Endothelial cell of umbilical vein (primary cell): ENCODE results near the gene SUPV3L1.

Source experiments
- EZH2 ChIP-seq: IDR thresholded peaks from 2 replicates; pipeline ENCODE4 v1.6.1; 2012; ENCODE audit warnings: borderline replicate concordance, low read depth, mild to moderate bottlenecking, moderate library complexity, low read length, inconsistent platforms; ENCODE audit not compliant: severe bottlenecking
- POLR2A ChIP-seq: IDR thresholded peaks from 2 replicates; pipeline ENCODE4 v1.6.1; 2012; ENCODE audit warnings: low read depth, mild to moderate bottlenecking, control low read depth, low read length

DNA sequence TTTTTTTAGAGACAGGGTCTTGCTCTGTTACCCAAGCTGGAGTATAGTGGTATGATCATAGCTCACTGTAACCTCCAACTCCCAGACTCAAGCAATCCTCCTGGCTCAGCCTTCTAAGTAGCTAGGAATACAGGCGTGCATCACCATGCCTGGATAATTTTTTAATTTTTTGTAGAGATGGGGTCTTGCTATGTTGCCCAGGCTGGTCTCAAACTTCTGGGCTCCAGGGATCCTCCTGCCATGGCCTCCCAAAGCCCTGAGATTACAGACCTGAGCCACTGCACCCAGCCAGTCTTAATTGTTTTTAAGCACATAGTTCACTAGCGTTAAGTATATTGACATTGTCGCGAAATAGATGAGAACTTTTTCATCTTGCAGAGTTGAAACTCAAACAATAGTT is 2.0 kb downstream of the SUPV3L1 start:
- TF ChIP-seq POLR2A (no peak), EZH2 (no peak)
